Measurements from ENCODE around the gene CLEC14A. TPM values are rescaled to one million over a fixed set of nuclear protein-coding genes. Genes with fewer than 3 reads are reported as not detected.

CLEC14A gene
- total RNA-seq, 2 donors from 2014 or later, result 0.29 to 0.59 TPM

DNA sequence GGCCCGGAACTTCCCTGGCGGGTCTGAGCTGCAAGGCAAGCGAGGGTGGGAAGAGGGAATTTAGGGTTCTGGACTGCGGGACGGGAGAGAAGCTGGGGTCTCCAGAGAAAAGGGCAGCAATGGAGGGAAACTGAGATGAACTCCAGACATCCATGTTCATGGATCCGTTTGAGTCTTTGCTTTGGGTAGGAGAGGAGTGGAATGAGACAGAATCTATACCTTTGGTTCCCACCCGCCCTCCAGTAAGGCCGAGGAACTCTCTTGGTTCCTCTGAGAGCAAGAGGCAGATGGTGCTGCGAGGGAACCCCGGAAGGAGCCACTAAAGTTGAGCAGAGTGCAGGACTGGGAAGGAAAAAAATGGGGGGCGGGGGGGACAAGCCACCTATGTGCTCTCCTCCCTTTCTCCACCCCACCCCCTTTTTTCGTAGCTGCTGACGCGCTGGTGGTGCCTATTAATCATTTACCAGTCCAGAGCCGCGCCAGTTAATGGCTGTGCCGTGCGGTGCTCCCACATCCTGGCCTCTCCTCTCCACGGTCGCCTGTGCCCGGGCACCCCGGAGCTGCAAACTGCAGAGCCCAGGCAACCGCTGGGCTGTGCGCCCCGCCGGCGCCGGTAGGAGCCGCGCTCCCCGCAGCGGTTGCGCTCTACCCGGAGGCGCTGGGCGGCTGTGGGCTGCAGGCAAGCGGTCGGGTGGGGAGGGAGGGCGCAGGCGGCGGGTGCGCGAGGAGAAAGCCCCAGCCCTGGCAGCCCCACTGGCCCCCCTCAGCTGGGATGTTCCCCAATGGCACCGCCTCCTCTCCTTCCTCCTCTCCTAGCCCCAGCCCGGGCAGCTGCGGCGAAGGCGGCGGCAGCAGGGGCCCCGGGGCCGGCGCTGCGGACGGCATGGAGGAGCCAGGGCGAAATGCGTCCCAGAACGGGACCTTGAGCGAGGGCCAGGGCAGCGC lies 47.0 kb downstream of the CLEC14A start:
- Histone ChIP-seq H3K9me3 (ENCODE audit: control insufficient read depth, low read length) (peaks cover 12% of the 10 kb centered on the region), H3K36me3 (ENCODE audit: control insufficient read depth, insufficient read depth, low read length) (no peaks in the 10 kb centered on the region), H3K27me3 (ENCODE audit: control insufficient read depth, insufficient read depth, low read length, poor library complexity, severe bottlenecking) (peaks cover 85% of the 10 kb centered on the region), H3K4me1 (ENCODE audit: control insufficient read depth, insufficient read depth, low read length) (no peaks in the 10 kb centered on the region), H3K9ac (ENCODE audit: extremely low read depth, low read length, poor library complexity, severe bottlenecking) (no peak overlapping the region), H3K27ac (ENCODE audit: low read depth, low read length) (no peak overlapping the region), H3K4me3 (ENCODE audit: low read length) (peak overlapping the region; percentile 83)
- Mint-ChIP-seq H3K4me3 (peak overlapping the region; percentile 66), H3K36me3 (ENCODE audit: low read depth) (peaks cover 5% of the 10 kb centered on the region), H3K4me1 (peaks cover 23% of the 10 kb centered on the region), H3K9me3 (peaks cover 16% of the 10 kb centered on the region), H3K27ac (peak overlapping the region; percentile 83), H3K27me3 (ENCODE audit: insufficient read depth) (peaks cover 85% of the 10 kb centered on the region)
- WGBS, 2 experiments (ENCODE audit: insufficient coverage in 1 of 2, insufficient read length in 1 of 2), result 1 to 2% methylated on average over 18 to 59 of the region's 59 CpGs
- DNase-seq, result peak; percentile 83
- TF ChIP-seq, protein P1, sequence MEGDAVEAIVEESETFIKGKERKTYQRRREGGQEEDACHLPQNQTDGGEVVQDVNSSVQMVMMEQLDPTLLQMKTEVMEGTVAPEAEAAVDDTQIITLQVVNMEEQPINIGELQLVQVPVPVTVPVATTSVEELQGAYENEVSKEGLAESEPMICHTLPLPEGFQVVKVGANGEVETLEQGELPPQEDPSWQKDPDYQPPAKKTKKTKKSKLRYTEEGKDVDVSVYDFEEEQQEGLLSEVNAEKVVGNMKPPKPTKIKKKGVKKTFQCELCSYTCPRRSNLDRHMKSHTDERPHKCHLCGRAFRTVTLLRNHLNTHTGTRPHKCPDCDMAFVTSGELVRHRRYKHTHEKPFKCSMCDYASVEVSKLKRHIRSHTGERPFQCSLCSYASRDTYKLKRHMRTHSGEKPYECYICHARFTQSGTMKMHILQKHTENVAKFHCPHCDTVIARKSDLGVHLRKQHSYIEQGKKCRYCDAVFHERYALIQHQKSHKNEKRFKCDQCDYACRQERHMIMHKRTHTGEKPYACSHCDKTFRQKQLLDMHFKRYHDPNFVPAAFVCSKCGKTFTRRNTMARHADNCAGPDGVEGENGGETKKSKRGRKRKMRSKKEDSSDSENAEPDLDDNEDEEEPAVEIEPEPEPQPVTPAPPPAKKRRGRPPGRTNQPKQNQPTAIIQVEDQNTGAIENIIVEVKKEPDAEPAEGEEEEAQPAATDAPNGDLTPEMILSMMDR (conservative IDR thresholded peaks at IDR 0.05), result peak; percentile 61

DNA sequence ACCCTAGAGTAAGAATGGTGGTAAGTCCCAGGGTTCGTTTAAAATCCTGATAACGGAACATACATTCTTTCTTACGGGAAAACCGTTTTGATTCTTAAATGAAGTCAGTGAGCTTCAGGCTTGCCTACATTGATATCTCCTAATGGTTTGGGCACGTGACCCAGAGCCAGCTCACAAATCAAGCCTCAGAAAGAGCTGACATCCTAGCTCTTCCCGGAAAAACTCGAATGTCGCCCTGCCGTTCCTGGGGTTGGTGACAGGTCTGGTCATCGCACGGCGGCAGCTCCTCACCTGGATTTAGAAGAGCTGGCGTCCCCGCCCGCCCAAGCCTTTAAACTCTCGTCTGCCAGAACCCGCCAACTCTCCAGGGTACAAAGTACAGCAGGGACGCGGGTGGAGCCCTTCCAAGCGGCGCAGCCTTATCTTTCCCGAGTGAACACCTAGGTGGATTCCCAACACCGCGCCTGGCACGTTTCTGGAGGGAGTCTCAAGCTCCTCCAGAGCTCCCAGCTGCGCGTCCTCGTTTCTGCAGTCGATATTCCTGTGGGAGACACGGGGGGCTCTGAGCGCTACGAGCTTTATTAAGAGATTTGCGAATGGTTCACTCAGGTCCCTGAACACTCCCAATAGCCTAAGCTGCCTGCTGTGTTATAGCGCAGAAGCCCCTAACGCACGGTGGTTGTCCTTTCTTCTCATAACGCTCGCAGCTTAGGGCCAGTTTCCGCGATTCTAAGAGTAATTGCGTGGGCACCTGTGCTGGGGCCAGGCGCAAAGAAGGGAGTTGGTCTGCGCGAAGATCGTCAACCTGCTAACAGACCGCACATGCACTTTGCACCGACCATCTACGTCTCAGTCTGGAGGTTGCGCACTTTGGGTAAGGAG lies 47.9 kb downstream of the CLEC14A start, which contains the start of gene SSTR1:
SSTR1 (plus strand) TSS at position 169 of the 882 bp plus-strand sequence. CDS start 1,486 bp downstream, outside the sequence.
- Mint-ChIP-seq H3K4me1 (peaks cover 23% of the 10 kb centered on the region), H3K36me3 (ENCODE audit: low read depth) (peaks cover 5% of the 10 kb centered on the region), H3K27me3 (ENCODE audit: insufficient read depth) (peaks cover 77% of the 10 kb centered on the region), H3K9me3 (peaks cover 16% of the 10 kb centered on the region), H3K27ac (peak within 1 kb of the TSS; percentile 83), H3K4me3 (peak within 1 kb of the TSS; percentile 66)
- Histone ChIP-seq H3K9ac (ENCODE audit: extremely low read depth, low read length, poor library complexity, severe bottlenecking) (no peak within 1 kb of the TSS), H3K4me3 (ENCODE audit: low read length) (peak within 1 kb of the TSS; percentile 83), H3K36me3 (ENCODE audit: control insufficient read depth, insufficient read depth, low read length) (no peaks in the 10 kb centered on the region), H3K27ac (ENCODE audit: low read depth, low read length) (no peak within 1 kb of the TSS), H3K9me3 (ENCODE audit: control insufficient read depth, low read length) (peaks cover 12% of the 10 kb centered on the region), H3K4me1 (ENCODE audit: control insufficient read depth, insufficient read depth, low read length) (no peaks in the 10 kb centered on the region), H3K27me3 (ENCODE audit: control insufficient read depth, insufficient read depth, low read length, poor library complexity, severe bottlenecking) (peaks cover 76% of the 10 kb centered on the region)
- WGBS, 2 experiments (ENCODE audit: insufficient coverage in 1 of 2, insufficient read length in 1 of 2), result 4 to 7% methylated on average over 38 to 49 of the region's 49 CpGs
- DNase-seq, result peak; percentile 86
- TF ChIP-seq, protein P1 (conservative IDR thresholded peaks at IDR 0.05), result no peak

DNA sequence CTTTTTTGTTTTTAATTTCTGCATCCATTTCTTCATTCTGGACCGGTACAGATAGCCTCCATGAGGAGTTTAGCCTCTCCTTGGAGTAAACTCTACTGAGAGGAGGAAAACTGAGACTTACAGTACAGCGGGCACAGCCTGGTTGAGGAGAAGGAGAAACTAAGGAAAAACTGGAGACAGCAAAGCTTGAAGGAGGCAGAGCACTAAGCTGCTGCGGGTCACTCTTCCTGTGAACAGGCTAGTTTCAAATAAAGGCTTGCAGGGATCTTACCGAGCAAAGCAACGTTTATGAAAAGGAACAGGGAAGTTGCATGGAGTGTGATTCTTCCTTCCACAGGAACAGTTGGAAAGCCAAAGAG lies 48.5 kb downstream of the CLEC14A start:
- Histone ChIP-seq H3K36me3 (ENCODE audit: control insufficient read depth, insufficient read depth, low read length) (no peaks in the 10 kb centered on the region), H3K27me3 (ENCODE audit: control insufficient read depth, insufficient read depth, low read length, poor library complexity, severe bottlenecking) (peaks cover 70% of the 10 kb centered on the region), H3K4me1 (ENCODE audit: control insufficient read depth, insufficient read depth, low read length) (no peaks in the 10 kb centered on the region), H3K27ac (ENCODE audit: low read depth, low read length) (no peak overlapping the region), H3K9me3 (ENCODE audit: control insufficient read depth, low read length) (peaks cover 12% of the 10 kb centered on the region), H3K4me3 (ENCODE audit: low read length) (peak overlapping the region; percentile 83), H3K9ac (ENCODE audit: extremely low read depth, low read length, poor library complexity, severe bottlenecking) (no peak overlapping the region)
- Mint-ChIP-seq H3K9me3 (peaks cover 16% of the 10 kb centered on the region), H3K4me1 (peaks cover 28% of the 10 kb centered on the region), H3K36me3 (ENCODE audit: low read depth) (peaks cover 5% of the 10 kb centered on the region), H3K27ac (no peak overlapping the region), H3K4me3 (peak overlapping the region; percentile 66), H3K27me3 (ENCODE audit: insufficient read depth) (peaks cover 70% of the 10 kb centered on the region)
- TF ChIP-seq, protein P1 (conservative IDR thresholded peaks at IDR 0.05), result no peak
- WGBS, 2 experiments (ENCODE audit: insufficient coverage in 1 of 2, insufficient read length in 1 of 2), result 23 to 28% methylated on average over 5 of the region's 5 CpGs
- peak; percentile 54 for DNase-seq

All from endodermal cell (in vitro differentiated cells).